RPMI7951 (cell line): ENCODE results near the gene GOLGA8M. TPM values are rescaled to one million over a fixed set of nuclear protein-coding genes. Genes with fewer than 3 reads are reported as not detected.
"Not testable (repeated sequence)": the region's sequence is repeated elsewhere in the genome, so short reads cannot be mapped to it uniquely, and the experiment has no call there.

Experiments used
- DNase-seq: peaks from one replicate; pipeline ENCODE4 v3.0.0-alpha.2; 2012; ENCODE audit warnings: low read depth
- total RNA-seq: library from RNA; depleted of rRNA; stranded (reverse); fragments of >200 nt; shearing (Covaris generic); gene quantifications from 2 replicates; pipeline ENCODE4 v1.2.3, GENCODE V29; 2014; rRNA removed

The GOLGA8M gene
- total RNA-seq = not detected in 2 replicates

DNA sequence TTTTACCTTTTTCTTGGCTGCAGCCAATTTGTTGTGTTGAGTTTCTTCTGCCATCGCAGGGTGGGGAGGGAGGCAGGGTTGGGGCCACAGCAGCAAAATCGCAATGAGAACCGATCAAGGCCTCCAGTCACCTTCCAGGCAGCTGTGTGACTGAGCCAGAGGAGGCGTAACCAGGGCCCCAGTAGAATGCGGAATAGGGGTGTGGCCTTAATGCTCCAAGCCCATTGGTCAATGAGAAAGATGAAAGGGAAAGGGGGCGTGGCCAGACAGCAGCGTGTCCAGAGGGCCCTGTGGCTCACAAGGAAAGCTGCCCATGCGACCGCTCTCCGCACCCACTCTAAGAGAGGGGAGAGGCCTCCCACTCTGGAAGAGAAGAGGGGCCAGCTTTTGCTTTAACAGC lies at the start of gene GOLGA8M:
Gene GOLGA8M (minus strand): TSS at position 152 of the 400 bp plus-strand sequence. CDS start 98 bp downstream, at position 54.
- not testable (repeated sequence) for DNase-seq

DNA sequence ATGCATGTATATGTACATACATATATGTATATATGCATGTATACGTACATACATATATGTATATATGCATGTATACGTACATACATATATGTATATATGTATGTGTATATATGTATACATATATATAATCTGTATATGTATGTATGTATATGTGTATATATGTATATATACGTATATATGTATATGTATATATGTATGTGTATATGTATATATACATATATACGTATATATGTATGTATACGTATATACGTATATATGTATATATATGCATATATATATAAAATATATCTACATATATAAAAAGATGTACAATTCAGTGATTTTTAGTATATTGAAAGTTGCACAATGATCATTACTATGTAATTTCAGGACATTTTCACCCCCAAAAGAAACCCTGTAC lies 30.7 kb upstream of the GOLGA8M start:
- DNase-seq = not testable (repeated sequence)

DNA sequence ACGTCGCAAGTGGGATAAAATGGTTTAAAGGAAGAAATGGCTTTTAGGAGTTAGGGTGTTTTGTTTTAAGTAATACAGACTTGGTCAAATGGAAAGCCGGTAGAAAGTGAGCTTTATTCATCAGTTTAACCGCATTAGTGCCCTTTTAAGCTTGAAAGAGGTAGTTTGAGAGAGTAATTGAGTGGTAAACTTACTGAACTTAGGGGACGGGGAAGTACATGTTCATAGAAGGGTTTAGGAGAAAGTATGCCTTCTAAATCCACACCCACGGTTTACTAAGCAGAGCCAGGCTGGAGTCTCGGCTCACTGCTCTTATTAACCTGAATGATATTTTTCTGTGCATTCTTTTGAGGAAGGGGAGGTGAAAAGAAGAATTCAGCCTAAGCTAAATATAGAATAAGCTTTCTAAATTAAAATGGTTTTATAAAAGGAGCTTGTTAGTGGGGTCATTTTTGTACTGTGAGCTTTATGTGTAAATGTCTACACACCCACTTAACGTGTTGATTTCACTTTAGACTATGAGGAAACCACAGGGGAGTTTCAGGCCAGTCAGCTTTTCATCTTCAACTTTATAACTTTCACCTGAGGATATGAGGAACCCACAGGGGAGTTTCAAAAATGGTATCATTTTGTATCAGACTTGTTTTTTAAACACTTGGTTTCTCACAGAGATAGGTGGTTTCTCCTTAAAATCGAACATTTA lies 26.5 kb upstream of the GOLGA8M start:
- not testable (repeated sequence) for DNase-seq

DNA sequence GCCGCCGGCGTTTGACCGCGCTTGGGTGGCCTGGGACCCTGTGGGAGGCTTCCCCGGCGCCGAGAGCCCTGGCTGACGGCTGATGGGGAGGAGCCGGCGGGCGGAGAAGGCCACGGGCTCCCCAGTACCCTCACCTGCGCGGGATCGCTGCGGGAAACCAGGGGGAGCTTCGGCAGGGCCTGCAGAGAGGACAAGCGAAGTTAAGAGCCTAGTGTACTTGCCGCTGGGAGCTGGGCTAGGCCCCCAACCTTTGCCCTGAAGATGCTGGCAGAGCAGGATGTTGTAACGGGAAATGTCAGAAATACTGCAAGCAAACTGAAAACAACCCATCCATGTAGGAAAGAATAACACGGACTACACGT lies 26.0 kb upstream of the GOLGA8M start:
- not testable (repeated sequence) for DNase-seq

DNA sequence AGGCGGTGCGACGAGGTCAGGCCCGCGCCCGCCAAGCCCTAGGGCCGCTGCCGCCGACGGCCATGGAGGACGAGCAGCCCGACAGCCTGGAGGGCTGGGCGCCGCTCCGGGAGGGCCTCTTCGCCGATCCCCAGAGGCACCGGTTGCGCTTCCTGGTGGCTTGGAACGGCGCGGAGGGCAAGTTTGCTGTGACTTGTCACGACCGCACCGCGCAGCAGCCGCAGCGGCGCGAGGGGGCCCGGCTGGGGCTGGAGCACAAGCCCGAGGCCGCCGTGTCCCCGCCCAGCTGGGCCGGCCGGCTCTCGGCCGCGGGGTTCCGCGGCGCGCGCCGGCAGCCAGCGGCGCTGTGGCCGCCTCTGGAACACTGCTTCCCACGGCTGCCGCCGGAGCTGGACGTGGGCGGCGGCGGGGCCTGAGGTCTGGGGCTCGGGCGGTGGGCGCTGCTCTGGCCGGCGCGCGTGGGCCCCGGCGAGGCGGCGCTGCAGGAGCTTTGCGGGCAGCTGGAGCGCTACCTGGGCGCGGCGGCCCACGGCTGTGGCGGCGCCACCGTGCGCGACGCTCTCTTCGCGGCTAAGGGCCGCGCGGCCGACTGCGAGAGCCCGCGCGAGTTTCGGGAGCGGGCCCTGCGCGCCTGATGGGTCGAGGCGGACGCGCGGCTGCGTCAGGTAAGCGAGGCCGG lies 25.4 kb upstream of the GOLGA8M start:
- DNase-seq = peak; percentile 2

- DNase-seq = not testable (repeated sequence)
Measured at GRCh38 chr15:28728061-28728460, 15.8 kb upstream of the GOLGA8M start.

- DNase-seq = not testable (repeated sequence)
Measured at GRCh38 chr15:28727026-28727425, 14.8 kb upstream of the GOLGA8M start.

DNA sequence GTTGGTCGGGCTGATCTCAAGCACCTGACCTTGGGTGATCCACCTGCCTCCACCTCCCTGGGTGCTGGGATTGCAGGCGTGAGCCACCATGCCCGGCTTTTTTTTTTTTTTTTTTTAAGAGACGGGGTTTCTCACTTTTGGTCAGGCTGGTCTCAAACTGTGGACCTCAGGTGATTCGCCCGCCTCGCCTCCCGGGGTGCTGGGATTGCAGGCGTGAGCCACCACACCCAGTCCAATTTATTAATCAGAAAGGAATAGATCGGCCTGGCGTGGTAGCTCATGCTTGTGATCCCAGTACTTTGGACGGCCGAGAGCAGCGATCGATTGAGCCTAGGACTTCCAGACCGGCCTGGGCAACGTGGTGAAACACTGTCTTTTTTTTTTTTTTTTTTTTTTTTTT lies 13.9 kb upstream of the GOLGA8M start:
- DNase-seq = no peak

DNA sequence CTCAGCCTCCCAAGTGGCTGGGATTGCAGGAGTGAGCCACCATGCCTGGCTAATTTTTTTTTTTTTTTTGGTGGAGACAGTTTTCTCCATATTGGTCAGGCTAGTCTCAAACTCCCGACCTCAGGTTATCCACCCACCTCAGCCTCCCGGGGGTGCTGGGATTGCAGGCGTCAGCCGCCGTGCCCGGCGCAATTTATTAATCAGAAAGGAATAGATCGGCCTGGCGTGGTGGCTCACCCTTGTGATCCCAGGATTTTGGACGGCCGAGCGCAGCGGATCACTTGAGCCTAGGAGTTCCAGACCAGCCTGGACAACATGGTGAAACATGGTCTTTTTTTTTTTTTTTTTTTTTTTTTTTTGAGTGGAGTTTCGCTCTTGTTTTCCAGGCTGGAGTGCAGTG lies 13.3 kb upstream of the GOLGA8M start:
- DNase-seq = no peak

DNA sequence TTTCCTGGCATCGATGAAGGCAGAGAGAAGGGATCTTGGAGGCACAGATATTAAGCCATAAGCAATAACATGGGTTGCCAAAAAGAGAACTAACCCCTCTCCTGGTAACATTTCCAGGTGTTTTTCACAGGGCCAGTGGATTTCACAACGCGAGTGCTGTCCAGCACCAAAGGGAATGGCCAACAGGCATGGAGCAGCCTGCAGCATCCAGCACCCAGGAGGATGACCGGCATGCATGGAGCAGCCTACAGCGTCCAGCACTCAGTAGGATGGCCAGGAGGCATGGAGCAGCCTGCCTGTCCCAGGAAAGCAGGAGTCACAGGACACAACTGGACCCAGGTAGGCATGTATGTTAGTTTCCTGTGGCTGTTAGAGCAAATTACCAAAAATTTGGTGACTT lies 11.8 kb upstream of the GOLGA8M start:
- not testable (repeated sequence) for DNase-seq

DNA sequence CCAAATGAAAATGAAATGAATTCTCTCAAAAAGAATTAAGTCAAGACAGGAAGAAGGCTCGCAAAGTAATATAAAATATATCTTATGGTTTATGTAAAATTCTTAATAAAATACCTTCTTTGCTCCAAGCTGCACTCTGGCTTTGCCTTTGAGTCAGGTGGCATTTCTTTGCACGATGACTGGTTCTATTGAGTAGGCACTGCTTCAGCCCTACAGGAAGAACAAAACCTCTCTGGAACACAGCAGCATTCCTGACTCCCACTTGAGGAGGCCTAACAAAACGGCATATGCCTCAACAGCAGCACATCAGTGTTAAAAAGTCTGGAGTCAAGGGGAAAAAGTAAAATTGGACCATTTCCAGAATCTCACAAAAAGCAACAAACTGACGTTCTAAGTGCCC lies 7.4 kb upstream of the GOLGA8M start:
- DNase-seq = not testable (repeated sequence)

DNA sequence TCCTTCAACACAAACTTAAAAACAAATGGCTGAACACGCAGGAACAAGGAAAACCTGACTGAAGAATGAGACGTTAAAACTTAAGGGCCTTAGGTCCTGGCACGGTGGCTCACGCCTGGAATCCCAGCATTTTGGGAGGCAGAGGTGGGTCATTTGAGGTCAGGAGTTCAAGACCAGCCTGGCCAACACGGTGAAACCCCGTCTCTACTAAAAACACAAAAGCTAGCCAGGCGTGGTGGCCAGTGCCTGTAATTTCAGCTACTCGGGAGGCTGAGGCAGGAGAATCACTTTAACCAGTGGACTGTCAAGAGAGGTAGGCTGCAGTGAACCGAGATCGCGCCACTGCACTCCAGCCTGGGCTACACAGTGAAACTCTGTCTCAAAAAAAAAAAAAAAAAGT lies 6.4 kb upstream of the GOLGA8M start:
- DNase-seq = not testable (repeated sequence)

DNA sequence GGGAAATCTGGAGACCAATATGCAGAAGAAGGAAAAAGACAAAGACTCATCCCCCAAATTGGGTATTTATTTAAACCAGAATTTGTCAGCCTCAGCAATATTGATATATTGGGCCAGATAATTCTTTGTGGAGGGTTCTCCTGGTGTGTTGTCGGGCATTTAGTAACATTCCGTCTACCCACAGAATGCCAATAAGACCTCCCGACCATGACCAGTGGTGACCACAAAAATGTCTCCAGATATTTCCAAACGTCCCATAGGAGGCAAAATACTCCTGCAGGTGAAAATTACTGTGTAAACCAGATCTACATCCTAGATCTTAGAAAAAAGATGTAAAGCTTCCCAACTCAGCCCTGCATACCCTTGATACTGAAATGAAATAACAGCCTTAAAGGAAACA lies 2.0 kb upstream of the GOLGA8M start:
- not testable (repeated sequence) for DNase-seq

GRCh38 chr15:28703927-28704326 lies 8.3 kb downstream of the GOLGA8M start:
- DNase-seq = not testable (repeated sequence)

- not testable (repeated sequence) for DNase-seq
Measured at GRCh38 chr15:28702427-28702826, 9.8 kb downstream of the GOLGA8M start.

GRCh38 chr15:28694006-28694751 lies 18.0 kb downstream of the GOLGA8M start:
- DNase-seq = not testable (repeated sequence)

GRCh38 chr15:28693021-28693420 lies 19.2 kb downstream of the GOLGA8M start:
- DNase-seq = not testable (repeated sequence)

- not testable (repeated sequence) for DNase-seq
Measured at GRCh38 chr15:28673533-28673932, 38.7 kb downstream of the GOLGA8M start.

DNA sequence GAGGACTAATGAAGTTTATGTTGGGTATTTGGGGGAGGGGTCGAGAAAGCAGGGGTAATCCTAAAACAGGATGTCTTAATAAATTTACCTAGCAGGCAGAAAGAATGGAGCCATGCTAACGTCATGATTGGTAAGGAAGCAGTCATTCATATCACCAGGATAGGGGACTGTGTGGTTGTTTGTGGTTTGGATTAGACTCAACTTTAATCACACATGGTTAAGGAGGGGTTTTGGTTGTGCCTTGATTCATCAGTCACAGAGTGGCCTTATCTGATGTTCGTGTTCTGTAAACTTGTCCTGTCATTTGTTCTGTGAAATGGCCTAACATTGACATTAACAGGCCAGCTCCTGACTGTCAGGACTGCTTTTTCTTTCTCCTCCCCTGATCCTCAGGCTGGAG lies 40.1 kb downstream of the GOLGA8M start:
- not testable (repeated sequence) for DNase-seq

DNA sequence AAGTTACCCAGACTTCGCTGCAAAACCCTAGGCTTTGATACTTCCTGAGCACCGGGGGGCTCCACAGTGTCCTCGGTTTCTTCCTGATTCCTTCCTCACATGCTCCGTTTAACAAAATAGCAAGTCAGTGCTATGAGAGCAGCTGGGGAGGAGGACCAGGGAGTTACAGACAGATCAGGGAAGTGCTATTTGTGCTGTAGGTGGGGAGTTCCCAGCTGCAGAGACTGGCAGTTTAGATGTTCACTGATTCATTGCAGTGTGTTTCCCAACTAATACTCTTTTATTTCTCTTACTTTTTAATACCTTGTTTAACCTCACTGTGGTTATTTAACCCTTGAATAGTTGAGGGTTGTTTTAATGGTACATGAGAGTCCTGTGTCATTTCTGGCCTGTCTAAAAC lies 45.8 kb downstream of the GOLGA8M start:
- DNase-seq = not testable (repeated sequence)

DNA sequence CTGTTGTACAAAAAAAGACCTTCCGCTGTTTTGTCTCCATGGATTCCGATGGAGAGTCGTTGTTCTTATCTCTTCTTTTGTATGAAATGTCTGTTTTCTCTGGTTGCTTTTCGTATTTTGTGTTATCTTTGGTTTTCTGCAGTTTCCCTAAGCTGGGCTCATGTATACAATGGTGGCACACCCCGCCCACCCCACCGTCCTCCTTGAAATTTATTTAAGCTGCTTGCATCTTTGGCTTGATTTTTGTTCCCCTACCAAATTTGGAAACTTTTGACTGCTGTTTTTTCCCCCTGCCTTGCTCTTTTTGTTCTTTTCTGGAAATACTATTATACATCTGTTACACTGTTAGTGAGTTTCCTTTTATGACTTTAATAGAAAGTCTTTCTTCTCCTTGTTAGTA lies 47.6 kb downstream of the GOLGA8M start:
- DNase-seq = not testable (repeated sequence)

DNA sequence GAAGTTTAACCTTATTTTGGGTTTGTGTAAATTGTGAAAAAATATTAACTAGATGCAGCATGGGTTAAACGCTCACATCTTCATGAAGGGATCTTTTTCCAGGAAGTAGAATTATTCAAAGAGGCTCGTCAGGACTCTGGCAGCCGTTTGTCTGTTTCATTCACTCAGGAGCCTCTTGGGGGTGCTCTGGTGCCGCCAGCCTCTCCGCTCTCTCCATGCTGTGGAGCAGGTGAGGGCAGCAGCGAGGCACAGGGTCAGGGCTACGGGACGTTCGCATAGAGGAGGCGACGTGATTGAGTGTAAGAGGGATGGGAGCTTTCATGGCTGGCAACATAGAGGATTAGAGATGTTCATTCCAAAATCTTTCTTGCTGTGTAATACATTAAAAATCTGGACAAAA lies 48.5 kb downstream of the GOLGA8M start:
- not testable (repeated sequence) for DNase-seq
